ENCODE results near the gene RAB11FIP4.

Gene RAB11FIP4

GRCh38 chr17:31530391-31530985, 139.0 kb downstream of the RAB11FIP4 start:
- no peak for DNase-seq

DNA sequence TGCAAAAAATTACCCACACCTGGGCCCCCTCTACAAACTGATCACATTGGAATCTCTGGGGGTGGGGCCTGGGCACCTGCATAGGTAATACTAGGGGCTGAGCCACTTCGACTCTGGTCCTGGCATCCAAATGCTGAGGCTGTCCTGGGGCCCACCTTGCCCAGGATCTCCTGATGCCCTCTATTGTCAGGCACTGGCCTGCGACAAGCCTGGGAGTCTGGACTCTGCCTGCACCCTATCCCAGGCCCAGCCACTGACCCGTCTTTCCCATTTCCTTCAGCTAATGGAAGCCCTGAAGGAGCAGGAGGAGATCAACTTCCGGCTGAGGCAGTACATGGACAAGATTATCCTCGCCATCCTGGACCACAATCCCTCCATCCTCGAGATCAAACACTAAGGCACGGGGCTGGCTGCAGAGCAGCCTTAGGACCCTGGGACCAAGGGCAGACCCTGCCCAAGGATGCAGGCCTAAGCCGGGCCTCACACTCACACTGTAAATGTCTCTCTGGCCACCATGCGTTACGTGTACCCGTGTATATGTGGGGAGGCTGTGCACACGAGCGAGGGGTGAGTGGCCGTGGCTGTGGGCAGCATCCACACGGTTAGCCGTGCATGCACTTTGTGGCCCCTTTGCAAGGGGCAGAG, 140.0 kb downstream of the RAB11FIP4 start:
- DNase-seq, result no peak

GRCh38 chr17:31532081-31532480, 140.6 kb downstream of the RAB11FIP4 start:
- no peak for DNase-seq

GRCh38 chr17:31532526-31532925, 141.1 kb downstream of the RAB11FIP4 start:
- no peak for DNase-seq

DNA sequence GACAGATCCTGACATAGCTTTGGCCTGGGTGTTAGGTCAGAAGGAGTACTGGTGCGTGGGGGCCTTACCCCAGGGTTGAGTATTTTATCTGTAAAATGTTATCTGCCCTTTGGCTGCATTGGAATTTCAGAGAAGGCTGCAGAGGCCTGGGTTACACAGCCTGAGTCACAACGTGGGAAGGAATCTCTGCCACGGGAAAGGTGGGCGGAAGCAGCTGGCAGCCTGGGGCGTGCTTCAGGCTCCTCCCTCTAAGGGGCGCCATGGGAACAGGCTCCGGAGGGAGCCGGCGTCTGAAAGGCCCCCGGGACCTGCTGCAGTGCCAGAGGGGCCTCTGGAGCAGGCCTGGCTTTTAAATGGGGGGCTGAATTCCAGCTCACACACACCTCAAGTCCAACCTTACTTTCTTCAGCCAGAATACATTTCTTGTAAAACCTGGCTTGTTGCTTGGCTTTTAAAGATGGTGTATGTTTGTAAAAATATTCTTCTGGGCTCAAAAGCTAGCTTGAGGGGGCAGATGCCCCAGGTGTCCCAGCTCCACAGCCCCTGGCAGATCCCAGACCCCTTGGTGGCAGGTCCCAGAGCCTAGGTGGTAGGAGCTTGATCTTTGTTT, 142.2 kb downstream of the RAB11FIP4 start:
- DNase-seq, result no peak

DNA sequence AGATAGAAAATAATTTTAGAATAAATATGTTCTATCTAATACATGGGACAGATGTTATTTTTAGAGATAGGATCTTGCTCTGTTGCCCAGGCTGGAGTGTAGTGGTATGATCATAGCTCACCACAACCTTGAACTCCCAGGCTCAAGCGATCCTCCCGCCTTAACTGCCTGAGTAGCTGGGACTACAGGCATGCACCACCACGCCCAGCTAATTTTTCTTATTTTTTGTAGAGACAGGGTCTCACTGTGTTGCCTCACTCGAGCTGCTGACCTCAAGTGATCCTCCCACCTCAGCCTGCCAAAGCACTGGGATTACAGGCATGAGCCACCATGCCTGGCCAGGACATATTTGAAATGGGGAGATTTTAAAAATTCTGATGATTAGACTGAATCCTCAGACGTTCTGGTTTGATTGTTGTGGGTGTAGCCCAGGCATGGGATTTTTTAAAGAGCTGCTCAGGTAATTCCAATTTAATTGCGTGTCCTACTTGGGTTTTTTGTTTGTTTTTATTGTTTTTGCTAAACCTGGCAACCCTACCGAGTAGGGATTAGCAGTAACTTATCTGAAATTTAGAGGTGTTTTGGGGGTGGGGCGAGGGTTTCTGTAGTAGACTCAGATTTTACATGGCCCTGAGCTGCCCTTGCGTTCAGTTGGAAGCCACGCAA, 142.9 kb downstream of the RAB11FIP4 start:
- DNase-seq, result no peak

GRCh38 chr17:31535581-31535981, 144.1 kb downstream of the RAB11FIP4 start:
- no peak for DNase-seq

- DNase-seq, result no peak
Measured at GRCh38 chr17:31536451-31536850, 145.0 kb downstream of the RAB11FIP4 start.

DNA sequence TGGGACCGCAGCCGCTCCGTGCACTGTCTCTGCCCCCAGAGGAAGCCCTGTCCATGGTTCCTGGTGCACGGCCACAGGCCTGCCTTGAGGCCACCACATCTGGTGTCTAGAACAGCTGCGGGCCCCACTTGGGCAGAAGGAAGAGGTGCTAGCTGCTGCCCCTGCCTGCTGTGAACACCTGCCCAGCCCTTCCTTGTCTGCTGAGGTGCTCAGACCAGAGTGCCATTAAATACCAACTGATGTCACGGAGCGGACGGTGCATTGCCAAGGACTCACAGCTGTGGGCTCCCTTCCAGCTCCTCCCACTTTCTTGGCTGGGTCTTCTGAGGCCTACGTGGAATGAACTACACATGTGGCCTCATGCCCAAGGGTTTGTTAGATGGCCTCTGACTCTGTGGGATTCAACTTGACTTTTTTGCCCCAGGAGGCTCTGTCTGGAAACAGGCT, 146.1 kb downstream of the RAB11FIP4 start:
- DNase-seq, result no peak

- DNase-seq, result no peak
Measured at GRCh38 chr17:31538080-31538762, 146.7 kb downstream of the RAB11FIP4 start.

DNA sequence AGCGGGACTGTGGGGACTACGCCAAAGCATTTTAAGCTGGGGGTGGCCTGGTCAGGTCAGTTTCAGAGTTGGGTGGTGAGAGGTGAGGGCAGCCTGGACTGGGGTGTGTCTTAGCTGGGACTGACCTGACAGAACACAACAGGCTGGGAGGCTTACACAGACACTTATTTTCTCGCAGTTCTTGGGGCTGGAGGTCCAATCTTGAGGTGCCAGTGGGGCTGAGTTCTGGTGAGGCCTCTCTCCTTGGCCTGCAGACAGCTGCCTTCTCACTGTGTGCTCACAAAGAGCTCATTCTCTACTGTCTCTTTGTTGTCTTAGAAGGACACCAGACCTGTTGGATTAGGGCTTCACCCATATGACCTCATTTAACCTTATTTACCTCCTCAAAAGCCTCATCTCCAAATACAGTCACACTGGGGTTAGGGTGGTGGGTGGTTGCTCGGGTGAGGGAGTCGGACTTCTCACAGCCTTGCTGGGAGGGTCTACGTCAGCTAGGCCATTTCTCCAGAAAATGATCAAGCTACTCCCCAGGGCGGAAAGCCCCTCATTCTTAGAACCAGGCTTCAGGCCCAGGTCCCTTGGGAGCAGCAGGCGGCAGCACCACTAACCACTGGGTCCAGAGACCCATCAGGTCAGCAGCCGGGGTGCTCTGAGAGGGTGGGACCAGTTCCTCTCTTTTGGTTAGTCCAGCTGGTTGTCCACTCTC, 149.3 kb downstream of the RAB11FIP4 start:
- DNase-seq, result no peak

- DNase-seq, result no peak
Measured at GRCh38 chr17:31541559-31541958, 150.1 kb downstream of the RAB11FIP4 start.

- DNase-seq, result no peak
Measured at GRCh38 chr17:31544186-31544585, 152.7 kb downstream of the RAB11FIP4 start.

GRCh38 chr17:31546650-31547049, 155.2 kb downstream of the RAB11FIP4 start:
- no peak for DNase-seq

DNA sequence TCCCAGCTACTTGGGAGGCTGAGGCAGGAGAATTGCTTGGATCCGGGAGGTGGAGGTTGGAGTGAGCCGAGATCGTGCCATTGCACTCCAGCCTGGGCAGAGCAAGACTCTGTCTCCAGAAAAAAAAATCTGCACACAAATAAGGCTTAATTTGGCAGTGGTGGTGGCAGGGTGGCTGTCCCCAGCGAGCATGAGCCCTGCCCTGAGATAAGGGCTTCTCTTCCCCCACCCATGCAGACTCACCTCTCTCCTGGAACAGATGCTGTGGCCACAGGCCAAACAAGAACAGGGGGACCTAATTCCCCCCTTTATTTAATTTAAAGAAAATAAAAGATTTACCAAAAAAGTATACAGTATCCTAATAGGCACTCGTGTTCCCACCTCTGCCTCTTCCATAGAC, 157.2 kb downstream of the RAB11FIP4 start:
- no peak for DNase-seq

- DNase-seq, result no peak
Measured at GRCh38 chr17:31549121-31549524, 157.6 kb downstream of the RAB11FIP4 start.

GRCh38 chr17:31549525-31550388, 158.3 kb downstream of the RAB11FIP4 start:
- DNase-seq, result peak; percentile 100

- DNase-seq, result no peak
Measured at GRCh38 chr17:31550389-31551056, 159.0 kb downstream of the RAB11FIP4 start.

DNA sequence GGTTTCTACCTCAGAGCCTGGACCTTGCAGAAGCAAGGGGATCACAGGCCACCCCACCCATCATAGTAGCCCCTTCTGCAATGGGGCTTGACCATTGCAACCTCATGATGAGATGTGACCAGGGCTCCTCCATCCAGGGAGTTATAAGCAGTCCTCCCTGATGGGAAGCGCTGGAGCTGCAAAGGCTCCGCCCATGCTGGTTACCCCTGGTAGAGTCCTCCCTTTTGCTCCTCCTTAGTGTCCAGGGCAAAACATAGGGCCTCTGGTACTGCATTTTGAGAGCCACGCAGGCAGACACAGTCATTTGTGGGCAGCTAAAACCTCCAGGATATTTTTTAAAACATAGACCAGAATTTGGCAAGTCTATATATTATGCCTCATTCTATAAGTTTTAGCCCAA, 161.1 kb downstream of the RAB11FIP4 start:
- DNase-seq, result no peak

DNA sequence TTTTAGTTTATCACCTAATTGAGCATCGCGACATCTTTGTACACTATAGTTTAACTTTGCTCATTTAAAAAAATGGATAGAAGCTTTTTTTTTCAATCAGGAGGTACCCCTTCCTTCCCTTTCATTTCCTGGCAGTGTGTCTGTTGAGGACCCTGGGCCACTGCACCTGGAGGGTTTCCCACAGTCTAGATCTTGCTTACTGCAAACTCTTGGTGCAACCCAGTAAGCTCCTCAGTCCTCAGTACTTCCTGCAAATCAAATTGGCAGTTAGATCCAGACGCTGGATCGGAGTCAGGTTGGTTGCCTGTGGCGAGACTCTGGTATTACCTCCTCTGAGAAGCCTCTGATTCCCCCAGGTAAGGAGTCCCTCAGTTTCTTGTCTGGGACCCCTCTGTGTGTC, 162.0 kb downstream of the RAB11FIP4 start:
- no peak for DNase-seq

DNA sequence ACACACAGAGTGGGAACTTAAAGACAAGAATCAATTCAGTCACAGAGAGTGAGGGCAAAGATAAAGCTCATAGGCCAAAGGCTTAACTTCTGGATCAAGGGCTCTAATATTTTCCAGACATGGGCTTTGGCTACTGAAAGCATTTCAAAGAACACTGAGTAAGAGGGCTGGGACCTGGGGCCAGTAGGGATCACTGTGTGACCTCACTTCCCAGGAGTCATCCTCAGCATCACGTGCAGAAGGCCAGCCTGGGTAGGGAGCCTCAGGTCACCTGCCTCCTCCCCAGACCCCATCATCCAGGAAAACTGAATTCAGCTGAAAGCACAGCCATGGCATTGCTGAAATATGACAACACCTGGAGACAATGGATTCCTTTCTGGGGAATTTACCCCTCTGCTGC, 163.5 kb downstream of the RAB11FIP4 start:
- no peak for DNase-seq
